IMR-90 (cell line): ENCODE measurements around the gene EML3. TPM values are rescaled to one million over a fixed set of nuclear protein-coding genes. Genes with fewer than 3 reads are reported as not detected.

Experiments used
- ATAC-seq: fragments of 200-7000 bp; cut with Tn5 transposase; 2 replicates; pipeline ENCODE4 v1.9.1; 2020; ENCODE audit warnings: low read depth, mild to moderate bottlenecking, moderate library complexity
- BruUV-seq: library from RNA; stranded (reverse); fragments of 400-500 nt; replicated peaks from 2 replicates; lab custom pipeline; 2021; lab: Mats Ljungman, UMichigan
- CTCF ChIA-PET: fragments of 300-600 bp; formaldehyde crosslinking; extraction: SDS; loops from one replicate; lab custom pipeline; 2021; ENCODE audit warnings: antibody characterized with exemption; lab: Yijun Ruan, JAX
- POLR2A ChIA-PET: fragments of 300-600 bp; sonication (Branson Sonifier 250); formaldehyde crosslinking; loops from one replicate; lab custom pipeline; 2022; ENCODE audit warnings: antibody characterized with exemption; ENCODE audit not compliant: unreplicated experiment; lab: Charles Lee
- DNase-seq: peaks from one replicate; pipeline ENCODE4 v3.0.0; 2013
- H2AFZ ChIP-seq: replicated peaks from 2 replicates; pipeline ENCODE3; 2013; ENCODE audit warnings: low read length, mild to moderate bottlenecking; ENCODE audit not compliant: poor library complexity
- H2AK5ac ChIP-seq: 2 replicates; pipeline ENCODE4 v1.6.1; 2013; ENCODE audit warnings: low read depth, low read length, inconsistent platforms
- H2AK9ac ChIP-seq: replicated peaks from 2 replicates; pipeline ENCODE3; 2013; ENCODE audit warnings: mild to moderate bottlenecking, low read depth, low read length, moderate library complexity; ENCODE audit not compliant: poor library complexity
- H2BK120ac ChIP-seq: 2 replicates; pipeline ENCODE4 v1.6.1; 2013; ENCODE audit warnings: low read depth, low read length, inconsistent platforms
- H2BK15ac ChIP-seq: 3 replicates; pipeline ENCODE4 v1.6.1; 2013; ENCODE audit warnings: low read depth, low read length, inconsistent platforms
- H2BK20ac ChIP-seq: 2 replicates; pipeline ENCODE4 v1.6.1; 2013; ENCODE audit warnings: low read depth, mild to moderate bottlenecking, inconsistent platforms, low read length, moderate library complexity
- H2BK5ac ChIP-seq: 2 replicates; pipeline ENCODE4 v1.6.1; 2013; ENCODE audit warnings: mild to moderate bottlenecking, low read depth, low read length, inconsistent platforms; ENCODE audit not compliant: poor library complexity, severe bottlenecking
- H3K14ac ChIP-seq: replicated peaks from 2 replicates; pipeline ENCODE4 v1.6.1; 2013; ENCODE audit warnings: low read depth, low read length, inconsistent platforms
- H3K18ac ChIP-seq: 2 replicates; pipeline ENCODE4 v1.6.1; 2013; ENCODE audit warnings: low read depth, low read length, control low read depth
- H3K23ac ChIP-seq: 2 replicates; pipeline ENCODE4 v1.6.1; 2013; ENCODE audit warnings: low read depth, low read length, inconsistent platforms
- H3K27ac ChIP-seq: 2 replicates; pipeline ENCODE4 v1.5.1; 2013; ENCODE audit warnings: mild to moderate bottlenecking, control low read depth, low read length; ENCODE audit not compliant: insufficient read depth
- H3K27me3 ChIP-seq: 2 replicates; pipeline ENCODE4 v1.6.1; 2013; ENCODE audit warnings: low read length; ENCODE audit not compliant: control insufficient read depth, insufficient read depth
- H3K36me3 ChIP-seq: 2 replicates; pipeline ENCODE4 v1.6.1; 2013; ENCODE audit warnings: low read length, mixed read lengths; ENCODE audit not compliant: control insufficient read depth, insufficient read depth
- H3K4ac ChIP-seq: 2 replicates; pipeline ENCODE4 v1.6.1; 2013; ENCODE audit warnings: low read depth, low read length, inconsistent platforms
- H3K4me1 ChIP-seq: 2 replicates; pipeline ENCODE4 v1.6.1; 2013; ENCODE audit warnings: low read length, mixed read lengths; ENCODE audit not compliant: control insufficient read depth, insufficient read depth
- H3K4me2 ChIP-seq: 2 replicates; pipeline ENCODE4 v1.6.1; 2013; ENCODE audit warnings: low read depth, mild to moderate bottlenecking, control low read depth, low read length, moderate library complexity
- H3K4me3 ChIP-seq: 2 replicates; pipeline ENCODE4 v1.5.1; 2013; ENCODE audit warnings: low read depth, mild to moderate bottlenecking, control low read depth, low read length, moderate library complexity; ENCODE audit not compliant: insufficient read depth
- H3K56ac ChIP-seq: 2 replicates; pipeline ENCODE4 v1.6.1; 2013; ENCODE audit warnings: low read length, inconsistent platforms; ENCODE audit not compliant: insufficient read depth; ENCODE audit errors: extremely low read depth
- H3K79me1 ChIP-seq, 2 experiments: 2 replicates each; pipeline ENCODE4 v1.6.1; 2013; ENCODE audit warnings: low read length in 2 of 2, inconsistent platforms in 1 of 2, low read depth in 1 of 2
- H3K9ac ChIP-seq: 2 replicates; pipeline ENCODE4 v1.6.1; 2013; ENCODE audit warnings: low read depth, low read length, control low read depth
- H3K9me1 ChIP-seq: 2 replicates; pipeline ENCODE4 v1.6.1; 2013; ENCODE audit warnings: low read length, inconsistent platforms; ENCODE audit not compliant: insufficient read depth
- H3K9me3 ChIP-seq: 2 replicates; pipeline ENCODE4 v1.6.1; 2013; ENCODE audit warnings: low read length; ENCODE audit not compliant: control insufficient read depth, insufficient read depth
- H4K20me1 ChIP-seq: 2 replicates; pipeline ENCODE4 v1.6.1; 2013; ENCODE audit warnings: low read length, inconsistent platforms; ENCODE audit not compliant: insufficient read depth
- H4K5ac ChIP-seq: 2 replicates; pipeline ENCODE4 v1.6.1; 2013; ENCODE audit warnings: mild to moderate bottlenecking, low read depth, low read length, control low read depth
- H4K8ac ChIP-seq, 2 experiments: 2 replicates each; pipeline ENCODE4 v1.6.1; 2013; ENCODE audit warnings: low read depth in 2 of 2, low read length in 2 of 2, control low read depth in 1 of 2, inconsistent platforms in 1 of 2
- H4K91ac ChIP-seq: 2 replicates; pipeline ENCODE4 v1.6.1; 2013; ENCODE audit warnings: low read depth, low read length, inconsistent platforms; ENCODE audit not compliant: insufficient read depth
- BHLHE40 ChIP-seq: fragments of 150-350 bp; IDR thresholded peaks from 2 replicates; pipeline ENCODE4 v1.6.1; 2016; ENCODE audit warnings: mild to moderate bottlenecking, low read depth, low read length
- CEBPB ChIP-seq: IDR thresholded peaks from 2 replicates; pipeline ENCODE4 v1.6.1; 2012; ENCODE audit warnings: low read depth, low read length, improper control_type of control experiment
- CHD1 ChIP-seq: IDR thresholded peaks from 2 replicates; pipeline ENCODE4 v1.6.1; 2012; ENCODE audit warnings: low read depth, low read length, improper control_type of control experiment
- FOS ChIP-seq: fragments of 150-350 bp; IDR thresholded peaks from 2 replicates; pipeline ENCODE4 v1.6.1; 2016; ENCODE audit warnings: low read depth, low read length
- MAFK ChIP-seq: IDR thresholded peaks from 2 replicates; pipeline ENCODE4 v1.6.1; 2012; ENCODE audit warnings: low read depth, low read length, improper control_type of control experiment
- MAZ ChIP-seq: IDR thresholded peaks from 2 replicates; pipeline ENCODE4 v1.6.1; 2012; ENCODE audit warnings: low read depth, mild to moderate bottlenecking, low read length, improper control_type of control experiment, moderate library complexity, borderline replicate concordance
- MXI1 ChIP-seq: IDR thresholded peaks from 2 replicates; pipeline ENCODE4 v1.6.1; 2012; ENCODE audit warnings: low read depth, mild to moderate bottlenecking, low read length, moderate library complexity, borderline replicate concordance
- NFE2L2 ChIP-seq: fragments of 150-350 bp; IDR thresholded peaks from 2 replicates; pipeline ENCODE4 v1.6.1; 2016; ENCODE audit warnings: low read depth, mild to moderate bottlenecking, low read length
- POLR2A ChIP-seq: IDR thresholded peaks from 2 replicates; pipeline ENCODE4 v1.6.1; 2012; ENCODE audit warnings: mild to moderate bottlenecking, low read depth, low read length
- RAD21 ChIP-seq: IDR thresholded peaks from 2 replicates; pipeline ENCODE4 v1.6.1; 2012; ENCODE audit warnings: low read length, improper control_type of control experiment
- RCOR1 ChIP-seq: IDR thresholded peaks from 2 replicates; pipeline ENCODE4 v1.6.1; 2012; ENCODE audit warnings: mild to moderate bottlenecking, low read length, improper control_type of control experiment; ENCODE audit not compliant: insufficient replicate concordance
- RFX5 ChIP-seq: IDR thresholded peaks from 2 replicates; pipeline ENCODE4 v1.8.0; 2012; ENCODE audit warnings: low read depth, mild to moderate bottlenecking, low read length, moderate library complexity
- SMC3 ChIP-seq: fragments of 150-350 bp; IDR thresholded peaks from 2 replicates; pipeline ENCODE4 v1.6.1; 2016; ENCODE audit warnings: low read depth, mild to moderate bottlenecking, antibody characterized with exemption, low read length, moderate library complexity
- WGBS, 2 experiments: methylation state at CpG; one replicate each; pipeline versions ENCODE4 v1.1.5 to v1.1.7; 2013; ENCODE audit warnings: missing lambda C conversion rate in 2 of 2; ENCODE audit not compliant: insufficient read length in 1 of 2; ENCODE audit errors: extremely low coverage in 2 of 2; 5-methylcytosine and 5-hydroxymethylcytosine counted together
- dilution Hi-C: fragments of 300-500 bp; cut with HindIII; formaldehyde crosslinking; loops from one replicate; pipeline ENCODE4 v1.14.3; 2018; ENCODE audit warnings: low sequenced_read_pairs; ENCODE audit not compliant: unreplicated experiment
- in situ Hi-C: fragments of 300-500 bp; cut with MboI; formaldehyde crosslinking; loops from 3 replicates; pipeline ENCODE4 v1.14.3; 2019; ENCODE audit warnings: low sequenced_read_pairs, inconsistent platforms, mixed read lengths
- intact Hi-C: fragments of 100-400 bp; cut with micrococcal nuclease; formaldehyde crosslinking; loops from 2 replicates; pipeline ENCODE4 v1.10.0; 2022
- polyA plus RNA-seq, 3 experiments: library from polyadenylated mRNA; depleted of rRNA; stranded (reverse); fragments of >200 nt; gene quantifications; 2 replicates each; pipeline ENCODE4 v1.2.3, GENCODE V29; 2012; ENCODE audit warnings: low replicate concordance in 1 of 3
- total RNA-seq: library from RNA; depleted of rRNA; stranded (reverse); fragments of >200 nt; gene quantifications from 2 replicates; pipeline ENCODE4 v1.2.3, GENCODE V29; 2012
- TF ChIP-seq, protein P1 (sequence below): fragments of 150-350 bp; IDR thresholded peaks from 2 replicates; pipeline ENCODE4 v1.6.1; 2017; ENCODE audit warnings: mild to moderate bottlenecking, antibody characterized with exemption, low read length, low read depth
- TF ChIP-seq, protein P2 (sequence below): conservative IDR thresholded peaks from 2 replicates; pipeline ENCODE4 v1.5.1; 2012; ENCODE audit warnings: mild to moderate bottlenecking, low read depth, low read length, improper control_type of control experiment
- TF ChIP-seq, protein P3 (sequence below): fragments of 150-350 bp; IDR thresholded peaks from 2 replicates; pipeline ENCODE4 v1.6.1; 2016; ENCODE audit warnings: low read depth, mild to moderate bottlenecking, low read length, moderate library complexity, borderline replicate concordance

EML3 gene
- total and polyA plus RNA-seq, 2 of the 4 experiments (the other 2 are of a cell fraction), result 5.0 to 24.7 TPM

GRCh38 chr11:62578541-62578940, 34.0 kb downstream of the EML3 start:
- in situ Hi-C loops, result no loop called here
- ChIA-PET CTCF (interaction anchor here (1.4 kb wide), 1 partner anchor 13 kb away, joined by 3 read pairs; the partner anchor contains the start of gene TUT1), POLR2A (no interaction called here)

More at GRCh38 chr11:62578541-62578940, 34.0 kb downstream of the EML3 start:
- H3K36me3 ChIP-seq, result peaks cover 36% of the 10 kb centered on the region
- peaks cover 8% of the 10 kb centered on the region for H3K9me1 ChIP-seq
- no peaks in the 10 kb centered on the region for H3K9me3 ChIP-seq
- no peak overlapping the region for H3K4ac ChIP-seq
- H2BK15ac ChIP-seq, result no peak overlapping the region
- no peak overlapping the region for H3K27ac ChIP-seq
- H2BK20ac ChIP-seq, result no peak overlapping the region
- no peak overlapping the region for H3K23ac ChIP-seq
- H3K18ac ChIP-seq, result no peak overlapping the region
- H4K8ac ChIP-seq, result no peak overlapping the region
- DNase-seq (no peak), ATAC-seq (no peak)
- no peak overlapping the region for H2AFZ ChIP-seq
- peaks cover 8% of the 10 kb centered on the region for H3K4me1 ChIP-seq
- H3K79me1 ChIP-seq, result peaks cover 10 to 43% of the 10 kb centered on the region in 2 experiments; a peak in 3 of 4 replicates
- H2BK120ac ChIP-seq, result no peak overlapping the region
- no peak overlapping the region for H4K5ac ChIP-seq
- peak overlapping the region; percentile 50 for H2AK9ac ChIP-seq
- no peak overlapping the region for H4K91ac ChIP-seq
- H3K9ac ChIP-seq, result no peak overlapping the region
- intact Hi-C loops (no loop called here), dilution Hi-C loops (no loop called here)
- no peak overlapping the region for H3K14ac ChIP-seq
- H3K4me3 ChIP-seq, result no peak overlapping the region
- no peak overlapping the region for H3K4me2 ChIP-seq
- H2BK5ac ChIP-seq, result no peak overlapping the region
- BruUV-seq, result no TSS peak
- TF ChIP-seq RFX5 (no peak), CEBPB (no peak), MAZ (no peak), FOS (no peak), MXI1 (no peak), POLR2A (no peak), SMC3 (no peak), RCOR1 (no peak), RAD21 (no peak), MAFK (no peak), BHLHE40 (no peak), CHD1 (no peak), NFE2L2 (no peak)
- TF ChIP-seq, protein P1, sequence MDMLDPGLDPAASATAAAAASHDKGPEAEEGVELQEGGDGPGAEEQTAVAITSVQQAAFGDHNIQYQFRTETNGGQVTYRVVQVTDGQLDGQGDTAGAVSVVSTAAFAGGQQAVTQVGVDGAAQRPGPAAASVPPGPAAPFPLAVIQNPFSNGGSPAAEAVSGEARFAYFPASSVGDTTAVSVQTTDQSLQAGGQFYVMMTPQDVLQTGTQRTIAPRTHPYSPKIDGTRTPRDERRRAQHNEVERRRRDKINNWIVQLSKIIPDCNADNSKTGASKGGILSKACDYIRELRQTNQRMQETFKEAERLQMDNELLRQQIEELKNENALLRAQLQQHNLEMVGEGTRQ, result no peak
- TF ChIP-seq, protein P2, sequence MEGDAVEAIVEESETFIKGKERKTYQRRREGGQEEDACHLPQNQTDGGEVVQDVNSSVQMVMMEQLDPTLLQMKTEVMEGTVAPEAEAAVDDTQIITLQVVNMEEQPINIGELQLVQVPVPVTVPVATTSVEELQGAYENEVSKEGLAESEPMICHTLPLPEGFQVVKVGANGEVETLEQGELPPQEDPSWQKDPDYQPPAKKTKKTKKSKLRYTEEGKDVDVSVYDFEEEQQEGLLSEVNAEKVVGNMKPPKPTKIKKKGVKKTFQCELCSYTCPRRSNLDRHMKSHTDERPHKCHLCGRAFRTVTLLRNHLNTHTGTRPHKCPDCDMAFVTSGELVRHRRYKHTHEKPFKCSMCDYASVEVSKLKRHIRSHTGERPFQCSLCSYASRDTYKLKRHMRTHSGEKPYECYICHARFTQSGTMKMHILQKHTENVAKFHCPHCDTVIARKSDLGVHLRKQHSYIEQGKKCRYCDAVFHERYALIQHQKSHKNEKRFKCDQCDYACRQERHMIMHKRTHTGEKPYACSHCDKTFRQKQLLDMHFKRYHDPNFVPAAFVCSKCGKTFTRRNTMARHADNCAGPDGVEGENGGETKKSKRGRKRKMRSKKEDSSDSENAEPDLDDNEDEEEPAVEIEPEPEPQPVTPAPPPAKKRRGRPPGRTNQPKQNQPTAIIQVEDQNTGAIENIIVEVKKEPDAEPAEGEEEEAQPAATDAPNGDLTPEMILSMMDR, result no peak
- TF ChIP-seq, protein P3, sequence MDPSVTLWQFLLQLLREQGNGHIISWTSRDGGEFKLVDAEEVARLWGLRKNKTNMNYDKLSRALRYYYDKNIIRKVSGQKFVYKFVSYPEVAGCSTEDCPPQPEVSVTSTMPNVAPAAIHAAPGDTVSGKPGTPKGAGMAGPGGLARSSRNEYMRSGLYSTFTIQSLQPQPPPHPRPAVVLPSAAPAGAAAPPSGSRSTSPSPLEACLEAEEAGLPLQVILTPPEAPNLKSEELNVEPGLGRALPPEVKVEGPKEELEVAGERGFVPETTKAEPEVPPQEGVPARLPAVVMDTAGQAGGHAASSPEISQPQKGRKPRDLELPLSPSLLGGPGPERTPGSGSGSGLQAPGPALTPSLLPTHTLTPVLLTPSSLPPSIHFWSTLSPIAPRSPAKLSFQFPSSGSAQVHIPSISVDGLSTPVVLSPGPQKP, result no peak
- 98% methylated on average over 6 of the region's 11 CpGs; no CpG with 5 or more reads in 1 of the 2 experiments for WGBS, 2 experiments
- H2AK5ac ChIP-seq, result no peak overlapping the region
- no peak overlapping the region for H3K56ac ChIP-seq
- no peaks in the 10 kb centered on the region for H3K27me3 ChIP-seq
- no peaks in the 10 kb centered on the region for H4K20me1 ChIP-seq
